ENCODE data around the gene HSF2BP. TPM values are rescaled to one million over a fixed set of nuclear protein-coding genes. Genes with fewer than 3 reads are reported as not detected.
"Not testable (repeated sequence)": the region's sequence is repeated elsewhere in the genome, so short reads cannot be mapped to it uniquely, and the experiment has no call there.

The HSF2BP gene
- total RNA-seq, 1 experiment from 2014 or later = 1.5 TPM

GRCh38 chr21:43597052-43597451, 62.2 kb downstream of the HSF2BP start:
- Mint-ChIP-seq H3K27me3 (ENCODE audit: unreplicated experiment) (no peaks in the 10 kb centered on the region), H3K4me1 (ENCODE audit: low read depth, unreplicated experiment) (peaks cover 22% of the 10 kb centered on the region), H3K4me3 (ENCODE audit: low read depth, unreplicated experiment) (no peak overlapping the region), H3K9me3 (ENCODE audit: low read depth, unreplicated experiment) (no peaks in the 10 kb centered on the region), H3K27ac (ENCODE audit: unreplicated experiment) (no peak overlapping the region), H3K36me3 (ENCODE audit: insufficient read depth, unreplicated experiment) (no peaks in the 10 kb centered on the region)
- DNase-seq = no peak
- CTCF ChIA-PET = interaction anchor here (1.0 kb wide), 1 partner anchor 16 kb away, joined by 3 read pairs; no protein-coding TSS in a partner anchor
- no peak for TF ChIP-seq CTCF (IDR thresholded peaks at IDR 0.05; ENCODE audit: unreplicated experiment)
- intact Hi-C loops (cut with micrococcal nuclease; ENCODE audit: unreplicated experiment) = no loop called here
- no TSS peak for BruUV-seq (replicated peaks)

- Mint-ChIP-seq H3K27me3 (ENCODE audit: unreplicated experiment) (no peaks in the 10 kb centered on the region), H3K27ac (ENCODE audit: unreplicated experiment) (no peak overlapping the region), H3K4me3 (ENCODE audit: low read depth, unreplicated experiment) (no peak overlapping the region), H3K4me1 (ENCODE audit: low read depth, unreplicated experiment) (peaks cover 21% of the 10 kb centered on the region), H3K36me3 (ENCODE audit: insufficient read depth, unreplicated experiment) (no peaks in the 10 kb centered on the region), H3K9me3 (ENCODE audit: low read depth, unreplicated experiment) (no peaks in the 10 kb centered on the region)
- CTCF ChIA-PET = interaction anchor here (1.0 kb wide), 1 partner anchor 16 kb away, joined by 3 read pairs; no protein-coding TSS in a partner anchor
- TF ChIP-seq CTCF (IDR thresholded peaks at IDR 0.05; ENCODE audit: unreplicated experiment) = no peak
- intact Hi-C loops (cut with micrococcal nuclease; ENCODE audit: unreplicated experiment) = no loop called here
- no TSS peak for BruUV-seq (replicated peaks)
- DNase-seq = no peak
Measured at GRCh38 chr21:43596616-43597015, 62.7 kb downstream of the HSF2BP start.

- BruUV-seq (replicated peaks); H3K27me3 Mint-ChIP-seq (ENCODE audit: unreplicated experiment); CTCF ChIA-PET; H3K4me3 Mint-ChIP-seq (ENCODE audit: low read depth, unreplicated experiment); H3K9me3 Mint-ChIP-seq (ENCODE audit: low read depth, unreplicated experiment); DNase-seq; H3K27ac Mint-ChIP-seq (ENCODE audit: unreplicated experiment); intact Hi-C loops (cut with micrococcal nuclease; ENCODE audit: unreplicated experiment); H3K36me3 Mint-ChIP-seq (ENCODE audit: insufficient read depth, unreplicated experiment): not testable (repeated sequence)
- peaks cover 13% of the 10 kb centered on the region for H3K4me1 Mint-ChIP-seq (ENCODE audit: low read depth, unreplicated experiment)
Measured at GRCh38 chr21:43595769-43596168, 63.5 kb downstream of the HSF2BP start.

- CTCF ChIA-PET = no interaction called here
- DNase-seq = no peak
- intact Hi-C loops (cut with micrococcal nuclease; ENCODE audit: unreplicated experiment) = no loop called here
- BruUV-seq (replicated peaks) = no TSS peak
- no peak for TF ChIP-seq CTCF (IDR thresholded peaks at IDR 0.05; ENCODE audit: unreplicated experiment)
- Mint-ChIP-seq H3K27me3 (ENCODE audit: unreplicated experiment) (no peaks in the 10 kb centered on the region), H3K4me3 (ENCODE audit: low read depth, unreplicated experiment) (no peak overlapping the region), H3K36me3 (ENCODE audit: insufficient read depth, unreplicated experiment) (no peaks in the 10 kb centered on the region), H3K27ac (ENCODE audit: unreplicated experiment) (no peak overlapping the region), H3K4me1 (ENCODE audit: low read depth, unreplicated experiment) (peaks cover 12% of the 10 kb centered on the region), H3K9me3 (ENCODE audit: low read depth, unreplicated experiment) (no peaks in the 10 kb centered on the region)
Measured at GRCh38 chr21:43593078-43593477, 66.2 kb downstream of the HSF2BP start.

- no TSS peak for BruUV-seq (replicated peaks)
- DNase-seq = no peak
- Mint-ChIP-seq H3K9me3 (ENCODE audit: low read depth, unreplicated experiment) (no peaks in the 10 kb centered on the region), H3K36me3 (ENCODE audit: insufficient read depth, unreplicated experiment) (no peaks in the 10 kb centered on the region), H3K27ac (ENCODE audit: unreplicated experiment) (no peak overlapping the region), H3K4me1 (ENCODE audit: low read depth, unreplicated experiment) (peaks cover 4% of the 10 kb centered on the region), H3K4me3 (ENCODE audit: low read depth, unreplicated experiment) (no peak overlapping the region), H3K27me3 (ENCODE audit: unreplicated experiment) (no peaks in the 10 kb centered on the region)
- intact Hi-C loops (cut with micrococcal nuclease; ENCODE audit: unreplicated experiment) = no loop called here
- CTCF ChIA-PET = no interaction called here
- no peak for TF ChIP-seq CTCF (IDR thresholded peaks at IDR 0.05; ENCODE audit: unreplicated experiment)
Measured at GRCh38 chr21:43591571-43591970, 67.7 kb downstream of the HSF2BP start.

All from Calu3 (cell line).